Endodermal cell (in vitro differentiated cells): Measurements from ENCODE around the gene MTSS2. TPM values are rescaled to one million over a fixed set of nuclear protein-coding genes. Genes with fewer than 3 reads are reported as not detected.

ENCODE experiments used
- DNase-seq: peaks from one replicate; pipeline ENCODE4 v3.0.0-alpha.2; 2017
- H3K27ac ChIP-seq: 2 replicates; pipeline ENCODE4 v1.5.1; 2013; ENCODE audit warnings: mild to moderate bottlenecking, low read depth, low read length, moderate library complexity
- H3K27me3 ChIP-seq: 2 replicates; pipeline ENCODE4 v1.6.1; 2013; ENCODE audit warnings: mild to moderate bottlenecking, low read length, moderate library complexity; ENCODE audit not compliant: insufficient read depth, control insufficient read depth, poor library complexity, severe bottlenecking
- H3K36me3 ChIP-seq: 2 replicates; pipeline ENCODE4 v1.7.0; 2013; ENCODE audit warnings: mild to moderate bottlenecking, low read length, moderate library complexity; ENCODE audit not compliant: control insufficient read depth, insufficient read depth
- H3K4me1 ChIP-seq: one replicate; pipeline ENCODE4 v1.7.0; 2013; ENCODE audit warnings: low read length; ENCODE audit not compliant: control insufficient read depth, insufficient read depth
- H3K4me3 ChIP-seq: 2 replicates; pipeline ENCODE4 v1.5.1; 2013; ENCODE audit warnings: mild to moderate bottlenecking, low read length, moderate library complexity
- H3K9ac ChIP-seq: 2 replicates; pipeline ENCODE4 v1.6.1; 2013; ENCODE audit warnings: mild to moderate bottlenecking, low read length, moderate library complexity; ENCODE audit not compliant: poor library complexity, severe bottlenecking; ENCODE audit errors: extremely low read depth
- H3K9me3 ChIP-seq: 2 replicates; pipeline ENCODE4 v1.6.1; 2013; ENCODE audit warnings: mild to moderate bottlenecking, low read length, moderate library complexity; ENCODE audit not compliant: control insufficient read depth
- H3K27ac Mint-ChIP-seq: 2 replicates; pipeline ENCODE4 v1.8.0; 2020; ENCODE audit warnings: mixed read lengths
- H3K27me3 Mint-ChIP-seq: 2 replicates; pipeline ENCODE4 v1.8.0; 2021; ENCODE audit warnings: mild to moderate bottlenecking, mixed read lengths; ENCODE audit not compliant: insufficient read depth
- H3K36me3 Mint-ChIP-seq: 2 replicates; pipeline ENCODE4 v1.8.0; 2020; ENCODE audit warnings: low read depth, mixed read lengths
- H3K4me1 Mint-ChIP-seq: 2 replicates; pipeline ENCODE4 v1.8.0; 2020; ENCODE audit warnings: mixed read lengths
- H3K4me3 Mint-ChIP-seq: 2 replicates; pipeline ENCODE4 v1.8.0; 2020; ENCODE audit warnings: mild to moderate bottlenecking, moderate library complexity, mixed read lengths
- H3K9me3 Mint-ChIP-seq: 2 replicates; pipeline ENCODE4 v1.8.0; 2020; ENCODE audit warnings: mild to moderate bottlenecking, mixed read lengths
- CTCF ChIP-seq: fragments of 200-600 bp; sonication (generic); conservative IDR thresholded peaks from 2 replicates; pipeline ENCODE4 v1.5.0; 2021; ENCODE audit warnings: antibody characterized with exemption, mild to moderate bottlenecking
- WGBS, 2 experiments: methylation state at CpG; one replicate each; pipeline versions ENCODE4 v1.1.5 to v1.1.7; 2013; ENCODE audit warnings: missing lambda C conversion rate in 2 of 2, mixed read lengths in 1 of 2; ENCODE audit not compliant: insufficient coverage in 1 of 2, insufficient read length in 1 of 2; 5-methylcytosine and 5-hydroxymethylcytosine counted together
- total RNA-seq, 2 donors: library from RNA; stranded (reverse); fragmentation: NEBNext Ultra II Directional in 1 of 2; extraction: Animal tissue kit (Norgen Biotek cat#: 25700) in 1 of 2; gene quantifications; 2 replicates in 1 of 2; 3 replicates in 1 of 2; pipeline ENCODE4 v1.2.1, GENCODE V29; 2021

The MTSS2 gene
- total RNA-seq, 2 donors from 2014 or later = 23.4 to 24.0 TPM

GRCh38 chr16:70703041-70703834 lies 17.4 kb upstream of the MTSS2 start:
- Mint-ChIP-seq H3K9me3 (no peaks in the 10 kb centered on the region), H3K4me1 (peaks cover 2% of the 10 kb centered on the region), H3K4me3 (no peak overlapping the region), H3K27ac (peak overlapping the region; percentile 68), H3K36me3 (peaks cover 5% of the 10 kb centered on the region), H3K27me3 (no peaks in the 10 kb centered on the region)
- Histone ChIP-seq H3K36me3 (peaks cover 3% of the 10 kb centered on the region), H3K4me3 (no peak overlapping the region), H3K4me1 (no peaks in the 10 kb centered on the region), H3K27ac (peak overlapping the region; percentile 77), H3K27me3 (no peaks in the 10 kb centered on the region), H3K9ac (no peak overlapping the region), H3K9me3 (no peaks in the 10 kb centered on the region)
- DNase-seq = peak; percentile 86
- 75 to 78% methylated on average over 14 to 16 of the region's 16 CpGs for WGBS, 2 experiments
- TF ChIP-seq CTCF = peak; percentile 55

DNA sequence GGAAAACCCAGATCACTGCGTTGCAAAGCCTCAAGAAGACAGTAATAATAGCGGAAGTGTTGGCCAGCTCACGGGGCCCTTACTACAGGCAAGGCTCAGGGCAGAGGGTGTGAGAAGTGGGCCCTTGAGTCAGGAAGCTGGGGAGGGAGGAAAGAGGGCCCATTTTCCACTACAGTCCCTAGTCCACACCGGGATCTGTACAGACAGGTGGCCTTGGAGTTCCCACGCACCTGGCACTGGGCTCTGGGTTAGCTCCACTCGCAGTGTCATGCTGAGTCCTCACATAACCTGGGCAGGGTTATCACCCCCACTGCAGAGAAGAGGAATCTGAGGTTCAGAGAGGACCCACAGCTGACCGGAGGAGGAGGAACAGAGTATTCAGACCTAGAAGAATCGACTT lies 16.8 kb upstream of the MTSS2 start:
- H3K36me3 Mint-ChIP-seq = peaks cover 5% of the 10 kb centered on the region
- Histone ChIP-seq H3K4me3 (no peak overlapping the region), H3K4me1 (no peaks in the 10 kb centered on the region), H3K9ac (no peak overlapping the region), H3K27ac (peak overlapping the region; percentile 77), H3K27me3 (no peaks in the 10 kb centered on the region), H3K36me3 (peaks cover 3% of the 10 kb centered on the region), H3K9me3 (no peaks in the 10 kb centered on the region)
- no peaks in the 10 kb centered on the region for H3K4me1 Mint-ChIP-seq
- peak overlapping the region; percentile 55 for H3K27ac Mint-ChIP-seq
- TF ChIP-seq CTCF = no peak
- 91 to 100% methylated on average over 2 to 8 of the region's 8 CpGs for WGBS, 2 experiments
- no peak overlapping the region for H3K4me3 Mint-ChIP-seq
- H3K27me3 Mint-ChIP-seq = no peaks in the 10 kb centered on the region
- no peak for DNase-seq
- no peaks in the 10 kb centered on the region for H3K9me3 Mint-ChIP-seq

GRCh38 chr16:70701998-70702397 lies 16.1 kb upstream of the MTSS2 start:
- H3K36me3 ChIP-seq = peaks cover 3% of the 10 kb centered on the region
- no peaks in the 10 kb centered on the region for H3K27me3 ChIP-seq
- Mint-ChIP-seq H3K4me1 (no peaks in the 10 kb centered on the region), H3K9me3 (no peaks in the 10 kb centered on the region), H3K4me3 (no peak overlapping the region), H3K27me3 (no peaks in the 10 kb centered on the region), H3K36me3 (peaks cover 5% of the 10 kb centered on the region), H3K27ac (no peak overlapping the region)
- no peak overlapping the region for H3K27ac ChIP-seq
- WGBS, 2 experiments = 91 to 93% methylated on average over 7 to 8 of the region's 8 CpGs
- H3K9me3 ChIP-seq = no peaks in the 10 kb centered on the region
- TF ChIP-seq CTCF = no peak
- no peak overlapping the region for H3K9ac ChIP-seq
- no peaks in the 10 kb centered on the region for H3K4me1 ChIP-seq
- no peak for DNase-seq
- H3K4me3 ChIP-seq = no peak overlapping the region
